ENCODE measurements around the gene ADAM30.

DNA sequence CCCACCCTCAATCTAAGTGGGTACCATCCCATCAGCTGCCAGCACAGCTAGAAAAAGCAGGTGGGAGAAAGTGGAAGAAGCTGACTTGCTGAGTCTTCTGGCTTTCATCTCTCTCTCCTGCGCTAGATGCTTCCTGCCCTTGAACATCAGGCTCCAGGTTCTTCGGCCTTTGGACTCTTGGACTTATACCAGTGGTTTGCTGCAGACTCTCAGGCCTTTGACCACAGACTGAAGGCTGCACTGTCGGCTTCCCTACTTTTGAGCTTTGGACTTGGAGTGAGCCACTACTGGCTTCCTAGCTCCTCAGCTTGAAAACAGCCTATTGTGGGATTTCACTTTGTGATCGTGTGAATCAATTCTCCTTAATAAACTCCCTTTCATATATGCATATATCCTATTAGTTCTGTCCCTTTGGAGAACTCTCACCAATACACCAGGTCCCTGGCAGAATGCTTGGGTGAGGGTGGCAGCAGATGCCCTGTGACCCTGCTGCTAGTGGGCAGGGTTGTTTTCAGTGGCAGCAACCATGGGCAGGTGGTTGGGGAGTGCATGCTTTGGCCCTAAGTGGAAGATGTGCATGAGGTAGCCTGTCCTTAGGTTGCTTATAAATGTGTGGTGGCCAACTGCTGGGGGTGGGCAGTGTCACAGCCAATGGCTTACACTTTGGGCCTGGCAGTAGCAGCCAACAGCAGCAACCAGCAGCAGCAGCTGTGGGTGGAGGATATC lies 10.8 kb upstream of the ADAM30 start:
- no peak for TF ChIP-seq BHLHE40 (IDR thresholded peaks at IDR 0.05; ENCODE audit: borderline replicate concordance)
- TF ChIP-seq ELF4 (IDR thresholded peaks at IDR 0.05), result no peak
- no peak for TF ChIP-seq SP1 (IDR thresholded peaks at IDR 0.05)
- no peak for TF ChIP-seq TARDBP (IDR thresholded peaks at IDR 0.05)
- no peak for TF ChIP-seq HDGF (IDR thresholded peaks at IDR 0.05; ENCODE audit: borderline replicate concordance)
- no peak for TF ChIP-seq FOXM1 (IDR thresholded peaks at IDR 0.05; ENCODE audit: borderline replicate concordance)
- no peak for TF ChIP-seq FOXA1 (IDR thresholded peaks at IDR 0.05)
- TF ChIP-seq, protein P1, sequence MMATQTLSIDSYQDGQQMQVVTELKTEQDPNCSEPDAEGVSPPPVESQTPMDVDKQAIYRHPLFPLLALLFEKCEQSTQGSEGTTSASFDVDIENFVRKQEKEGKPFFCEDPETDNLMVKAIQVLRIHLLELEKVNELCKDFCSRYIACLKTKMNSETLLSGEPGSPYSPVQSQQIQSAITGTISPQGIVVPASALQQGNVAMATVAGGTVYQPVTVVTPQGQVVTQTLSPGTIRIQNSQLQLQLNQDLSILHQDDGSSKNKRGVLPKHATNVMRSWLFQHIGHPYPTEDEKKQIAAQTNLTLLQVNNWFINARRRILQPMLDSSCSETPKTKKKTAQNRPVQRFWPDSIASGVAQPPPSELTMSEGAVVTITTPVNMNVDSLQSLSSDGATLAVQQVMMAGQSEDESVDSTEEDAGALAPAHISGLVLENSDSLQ (IDR thresholded peaks at IDR 0.05), result no peak

All from HEK293T (cell line).